ENCODE results near the gene TIGAR. TPM values are rescaled to one million over a fixed set of nuclear protein-coding genes. Genes with fewer than 3 reads are reported as not detected.
A peak's percentile ranks its signal among the peaks of the same experiment; 100 is the strongest.

TIGAR gene
- total RNA-seq, 2 donors from 2014 or later: 16.1 to 22.5 TPM

- DNase-seq: no peak
- no peak overlapping the region for H3K27ac Mint-ChIP-seq
- H3K4me3 Mint-ChIP-seq: no peak overlapping the region
- H3K36me3 Mint-ChIP-seq (ENCODE audit: insufficient read depth in 2 of 2): no peaks in the 10 kb centered on the region
- H3K27me3 Mint-ChIP-seq (ENCODE audit: low read depth): peaks cover 12% of the 10 kb centered on the region
- no peaks in the 10 kb centered on the region for H3K9me3 Mint-ChIP-seq
- no peak for ATAC-seq (replicated peaks in 1 of 2)
- H3K4me1 Mint-ChIP-seq (ENCODE audit: low read depth): no peaks in the 10 kb centered on the region
Measured at GRCh38 chr12:4380332-4380731, 59.3 kb downstream of the TIGAR start.

GRCh38 chr12:4383304-4383865 is 62.4 kb downstream of the TIGAR start:
- Mint-ChIP-seq H3K27ac (no peak overlapping the region), H3K4me1 (ENCODE audit: low read depth) (no peaks in the 10 kb centered on the region), H3K27me3 (ENCODE audit: low read depth) (peaks cover 12% of the 10 kb centered on the region), H3K36me3 (ENCODE audit: insufficient read depth in 2 of 2) (no peaks in the 10 kb centered on the region), H3K9me3 (no peaks in the 10 kb centered on the region), H3K4me3 (no peak overlapping the region)
- ATAC-seq (replicated peaks in 1 of 2) (peak in 1 of 2 donors; percentile 44), DNase-seq (peak; percentile 7 to 21)

- Mint-ChIP-seq H3K27me3 (ENCODE audit: low read depth) (peaks cover 13% of the 10 kb centered on the region), H3K9me3 (no peaks in the 10 kb centered on the region), H3K36me3 (ENCODE audit: insufficient read depth in 2 of 2) (no peaks in the 10 kb centered on the region), H3K27ac (no peak overlapping the region), H3K4me1 (ENCODE audit: low read depth) (no peaks in the 10 kb centered on the region), H3K4me3 (no peak overlapping the region)
- DNase-seq (no peak), ATAC-seq (replicated peaks in 1 of 2) (no peak)
Measured at GRCh38 chr12:4386801-4387200, 65.8 kb downstream of the TIGAR start.

- ATAC-seq (replicated peaks in 1 of 2): no peak
- Mint-ChIP-seq H3K4me1 (ENCODE audit: low read depth) (no peaks in the 10 kb centered on the region), H3K9me3 (no peaks in the 10 kb centered on the region), H3K27ac (no peak overlapping the region), H3K4me3 (no peak overlapping the region), H3K27me3 (ENCODE audit: low read depth) (peaks cover 8% of the 10 kb centered on the region), H3K36me3 (ENCODE audit: insufficient read depth in 2 of 2) (no peaks in the 10 kb centered on the region)
- no peak for DNase-seq
Measured at GRCh38 chr12:4387607-4388006, 66.6 kb downstream of the TIGAR start.

- H3K27ac Mint-ChIP-seq: no peak overlapping the region
- ATAC-seq (replicated peaks in 1 of 2) (no peak), DNase-seq (no peak)
- no peak overlapping the region for H3K4me3 Mint-ChIP-seq
- peaks cover 10% of the 10 kb centered on the region for H3K27me3 Mint-ChIP-seq (ENCODE audit: low read depth)
- H3K9me3 Mint-ChIP-seq: no peaks in the 10 kb centered on the region
- no peaks in the 10 kb centered on the region for H3K4me1 Mint-ChIP-seq (ENCODE audit: low read depth)
- H3K36me3 Mint-ChIP-seq (ENCODE audit: insufficient read depth in 2 of 2): no peaks in the 10 kb centered on the region
Measured at GRCh38 chr12:4388032-4388431, 67.0 kb downstream of the TIGAR start.

- no peak for DNase-seq
- peaks cover 13% of the 10 kb centered on the region for H3K27me3 Mint-ChIP-seq (ENCODE audit: low read depth)
- H3K4me3 Mint-ChIP-seq: no peak overlapping the region
- no peak overlapping the region for H3K27ac Mint-ChIP-seq
- no peaks in the 10 kb centered on the region for H3K4me1 Mint-ChIP-seq (ENCODE audit: low read depth)
- H3K9me3 Mint-ChIP-seq: no peaks in the 10 kb centered on the region
- H3K36me3 Mint-ChIP-seq (ENCODE audit: insufficient read depth in 2 of 2): no peaks in the 10 kb centered on the region
- no peak for ATAC-seq (replicated peaks in 1 of 2)
Measured at GRCh38 chr12:4388662-4389061, 67.6 kb downstream of the TIGAR start.

GRCh38 chr12:4392223-4392742 is 71.3 kb downstream of the TIGAR start:
- Mint-ChIP-seq H3K36me3 (ENCODE audit: insufficient read depth in 2 of 2) (no peaks in the 10 kb centered on the region), H3K4me3 (peak overlapping the region in 1 of 2 donors; percentile 9), H3K27me3 (ENCODE audit: low read depth) (peaks cover 35% of the 10 kb centered on the region), H3K27ac (no peak overlapping the region), H3K9me3 (no peaks in the 10 kb centered on the region), H3K4me1 (ENCODE audit: low read depth) (no peaks in the 10 kb centered on the region)
- DNase-seq (peak in 1 of 2 donors; percentile 5), ATAC-seq (replicated peaks in 1 of 2) (no peak)

- H3K27me3 Mint-ChIP-seq (ENCODE audit: low read depth): peaks cover 35% of the 10 kb centered on the region
- no peaks in the 10 kb centered on the region for H3K4me1 Mint-ChIP-seq (ENCODE audit: low read depth)
- no peak overlapping the region for H3K27ac Mint-ChIP-seq
- H3K4me3 Mint-ChIP-seq: no peak overlapping the region
- no peaks in the 10 kb centered on the region for H3K36me3 Mint-ChIP-seq (ENCODE audit: insufficient read depth in 2 of 2)
- DNase-seq: no peak
- no peaks in the 10 kb centered on the region for H3K9me3 Mint-ChIP-seq
- ATAC-seq (replicated peaks in 1 of 2): no peak
Measured at GRCh38 chr12:4393211-4393610, 72.2 kb downstream of the TIGAR start.

GRCh38 chr12:4395818-4396217 is 74.8 kb downstream of the TIGAR start:
- H3K4me1 Mint-ChIP-seq (ENCODE audit: low read depth): no peaks in the 10 kb centered on the region
- H3K27me3 Mint-ChIP-seq (ENCODE audit: low read depth): peaks cover 39% of the 10 kb centered on the region
- DNase-seq: no peak
- no peaks in the 10 kb centered on the region for H3K9me3 Mint-ChIP-seq
- H3K36me3 Mint-ChIP-seq (ENCODE audit: insufficient read depth in 2 of 2): no peaks in the 10 kb centered on the region
- no peak for ATAC-seq (replicated peaks in 1 of 2)
- no peak overlapping the region for H3K27ac Mint-ChIP-seq
- no peak overlapping the region for H3K4me3 Mint-ChIP-seq

GRCh38 chr12:4401117-4401516 is 80.1 kb downstream of the TIGAR start:
- Mint-ChIP-seq H3K4me3 (no peak overlapping the region), H3K36me3 (ENCODE audit: insufficient read depth in 2 of 2) (no peaks in the 10 kb centered on the region), H3K9me3 (no peaks in the 10 kb centered on the region), H3K27ac (no peak overlapping the region), H3K27me3 (ENCODE audit: low read depth) (peaks cover 14% of the 10 kb centered on the region), H3K4me1 (ENCODE audit: low read depth) (no peaks in the 10 kb centered on the region)
- ATAC-seq (replicated peaks in 1 of 2): no peak
- no peak for DNase-seq

GRCh38 chr12:4402996-4403395 is 82.0 kb downstream of the TIGAR start:
- H3K27ac Mint-ChIP-seq: no peak overlapping the region
- ATAC-seq (replicated peaks in 1 of 2): no peak
- no peak for DNase-seq

More at GRCh38 chr12:4402996-4403395, 82.0 kb downstream of the TIGAR start:
- no peaks in the 10 kb centered on the region for H3K9me3 Mint-ChIP-seq
- peaks cover 12% of the 10 kb centered on the region for H3K27me3 Mint-ChIP-seq (ENCODE audit: low read depth)
- no peaks in the 10 kb centered on the region for H3K4me1 Mint-ChIP-seq (ENCODE audit: low read depth)
- H3K36me3 Mint-ChIP-seq (ENCODE audit: insufficient read depth in 2 of 2): no peaks in the 10 kb centered on the region
- no peak overlapping the region for H3K4me3 Mint-ChIP-seq

Other genes starting within 250 kb of the TIGAR start
- 100 to 1,000 TPM; 445 to 502 TPM for gene CCND2, start 47.5 kb upstream of the TIGAR start, total RNA-seq
- gene FGF23, start 58.5 kb downstream of the TIGAR start, total RNA-seq: not detected
- not detected for gene FGF6, start 124.6 kb downstream of the TIGAR start, total RNA-seq
- gene RAD51AP1, start 217.7 kb downstream of the TIGAR start, total RNA-seq: 10 to 100 TPM; 48.9 to 57.9 TPM
- gene DYRK4, start 241.0 kb downstream of the TIGAR start, total RNA-seq: 10 to 100 TPM; 51.2 to 55.6 TPM

Measured in activated T-cell treated with anti-CD3 and anti-CD28 coated beads, Interleukin-2, amount 50 U/mL, for 72 hours (primary cell).